ENCODE results near the gene DDN.

DDN gene

GRCh38 chr12:49037111-49037946 is 38.2 kb upstream of the DDN start:
- DNase-seq (ENCODE audit: low read depth): no peak
- TF ChIP-seq CTCF (IDR thresholded peaks at IDR 0.05; ENCODE audit: control insufficient read depth, extremely low read depth, insufficient read depth): no peak
- no peak overlapping the region for H3K4me3 ChIP-seq (ENCODE audit: low read depth, low read length)

- H3K4me3 ChIP-seq (ENCODE audit: low read depth, low read length): no peak overlapping the region
- no peak for TF ChIP-seq CTCF (IDR thresholded peaks at IDR 0.05; ENCODE audit: control insufficient read depth, extremely low read depth, insufficient read depth)
These were observed 36.9 kb upstream of the DDN start for GRCh38 chr12:49036029-49036428.

GRCh38 chr12:49034286-49034622 is 35.1 kb upstream of the DDN start:
- TF ChIP-seq CTCF (IDR thresholded peaks at IDR 0.05; ENCODE audit: control insufficient read depth, extremely low read depth, insufficient read depth): no peak
- no peak for DNase-seq (ENCODE audit: low read depth)
- H3K4me3 ChIP-seq (ENCODE audit: low read depth, low read length): no peak overlapping the region

More at GRCh38 chr12:49036029-49036428, 36.9 kb upstream of the DDN start:
- no peak for DNase-seq (ENCODE audit: low read depth)

- no peak overlapping the region for H3K4me3 ChIP-seq (ENCODE audit: low read depth, low read length)
- DNase-seq (ENCODE audit: low read depth): no peak
- TF ChIP-seq CTCF (IDR thresholded peaks at IDR 0.05; ENCODE audit: control insufficient read depth, extremely low read depth, insufficient read depth): no peak
These were observed 34.6 kb upstream of the DDN start for GRCh38 chr12:49033611-49034285.

- no peak for DNase-seq (ENCODE audit: low read depth)
- TF ChIP-seq CTCF (IDR thresholded peaks at IDR 0.05; ENCODE audit: control insufficient read depth, extremely low read depth, insufficient read depth): no peak
These were observed 33.7 kb upstream of the DDN start for GRCh38 chr12:49032679-49033447.

GRCh38 chr12:49032276-49032675 is 33.1 kb upstream of the DDN start:
- TF ChIP-seq CTCF (IDR thresholded peaks at IDR 0.05; ENCODE audit: control insufficient read depth, extremely low read depth, insufficient read depth): no peak
- no peak for DNase-seq (ENCODE audit: low read depth)
- no peak overlapping the region for H3K4me3 ChIP-seq (ENCODE audit: low read depth, low read length)

More at GRCh38 chr12:49032679-49033447, 33.7 kb upstream of the DDN start:
- H3K4me3 ChIP-seq (ENCODE audit: low read depth, low read length): no peak overlapping the region
